K562 (cell line): ENCODE data around the gene FBXO21. TPM values are rescaled to one million over a fixed set of nuclear protein-coding genes. Genes with fewer than 3 reads are reported as not detected.

Experiments
- ATAC-seq: fragments of 200-7000 bp; cut with Tn5 transposase; 3 replicates; pipeline ENCODE4 v1.9.1; 2020; ENCODE audit warnings: moderate library complexity
- BruUV-seq: library from RNA; stranded (reverse); fragments of 400-500 nt; replicated peaks from 2 replicates; lab custom pipeline; 2021; lab: Mats Ljungman, UMichigan
- CTCF ChIA-PET: fragments of 300-600 bp; formaldehyde crosslinking; extraction: SDS; loops from one replicate; lab custom pipeline; 2021; ENCODE audit warnings: low intra/inter-chr PET ratio; lab: Yijun Ruan, JAX
- POLR2A ChIA-PET: fragments of 300-600, 350-650 bp; sonication (Branson Sonifier 250); formaldehyde crosslinking; extraction: SDS; loops from one replicate; lab custom pipeline; 2021; ENCODE audit warnings: antibody characterized with exemption, inconsistent platforms; lab: Yijun Ruan, JAX
- DNase-seq, 4 experiments: peaks; one replicate each; pipeline versions ENCODE4 v3.0.0 to v3.0.0-alpha.2; 2011 to 2018; ENCODE audit warnings: low spot score in 3 of 4, mixed read lengths in 3 of 4; ENCODE audit errors: extremely low read depth in 1 of 4
- FAIRE-seq: peaks from 2 replicates; lab custom pipeline; 2011; peaks lifted over from hg19 to GRCh38; lab: Jason Lieb, UNC
- H2AFZ ChIP-seq: 2 replicates; pipeline ENCODE4 v1.6.0; 2011; ENCODE audit warnings: low read depth, low read length, control low read depth, inconsistent platforms
- H3K27ac ChIP-seq: fragments of 200-600 bp; 3 replicates; pipeline ENCODE4 v1.8.0; 2011; ENCODE audit warnings: low read depth, mild to moderate bottlenecking, control low read depth, inconsistent platforms, low read length, moderate library complexity, mixed read lengths; ENCODE audit errors: extremely low read depth
- H3K27me3 ChIP-seq, 2 experiments: fragments of 300-600 bp in 1 of 2; 2 replicates in 1 of 2; 3 replicates in 1 of 2; pipeline versions ENCODE4 v1.6.0 to v1.8.0; 2011; ENCODE audit warnings: inconsistent platforms in 2 of 2, low read length in 2 of 2, mild to moderate bottlenecking in 1 of 2, mixed read lengths in 1 of 2, moderate library complexity in 1 of 2; ENCODE audit not compliant: control insufficient read depth in 2 of 2, insufficient read depth in 2 of 2
- H3K36me3 ChIP-seq: fragments of 300-600 bp; 3 replicates; pipeline ENCODE4 v1.8.0; 2011; ENCODE audit warnings: mild to moderate bottlenecking, low read length, inconsistent platforms; ENCODE audit not compliant: control insufficient read depth, insufficient read depth
- H3K4me1 ChIP-seq, 2 experiments: fragments of 200-600 bp in 1 of 2; replicated peaks in 1 of 2; 2 replicates in 1 of 2; 3 replicates in 1 of 2; pipeline versions ENCODE4 v1.5.1 to v1.8.0; 2011; ENCODE audit warnings: inconsistent platforms in 2 of 2, low read length in 2 of 2, mild to moderate bottlenecking in 1 of 2, mixed read lengths in 1 of 2, moderate library complexity in 1 of 2; ENCODE audit not compliant: control insufficient read depth in 2 of 2, insufficient read depth in 2 of 2
- H3K4me2 ChIP-seq: 2 replicates; pipeline ENCODE4 v1.6.1; 2011; ENCODE audit warnings: low read length, control low read depth, inconsistent platforms, mixed read lengths; ENCODE audit not compliant: insufficient read depth
- H3K4me3 ChIP-seq: fragments of 200-600 bp; sonication (generic), shearing (Covaris generic); 2 replicates; pipeline ENCODE4 v1.5.1; 2016; ENCODE audit warnings: control low read depth, inconsistent platforms
- H3K79me2 ChIP-seq: fragments of 200-600 bp; 3 replicates; pipeline ENCODE4 v1.8.0; 2011; ENCODE audit warnings: low read length, inconsistent platforms; ENCODE audit not compliant: control insufficient read depth, insufficient read depth
- H3K9ac ChIP-seq, 2 experiments: 2 replicates each; pipeline versions ENCODE4 v1.6.0 to v1.6.1; 2011; ENCODE audit warnings: low read depth in 2 of 2, low read length in 2 of 2, control low read depth in 1 of 2, inconsistent platforms in 1 of 2, mild to moderate bottlenecking in 1 of 2, mixed read lengths in 1 of 2; ENCODE audit not compliant: insufficient read depth in 1 of 2
- H3K9me1 ChIP-seq: one replicate; pipeline ENCODE4 v1.6.0; 2011; ENCODE audit warnings: inconsistent platforms, mild to moderate bottlenecking, low read length, moderate library complexity; ENCODE audit not compliant: control insufficient read depth, insufficient read depth
- H3K9me3 ChIP-seq: replicated peaks from 2 replicates; pipeline ENCODE4 v1.5.1; 2011; ENCODE audit warnings: low read depth, low read length, inconsistent platforms; ENCODE audit not compliant: control insufficient read depth, insufficient read depth
- H4K20me1 ChIP-seq: replicated peaks from 2 replicates; pipeline ENCODE4 v1.6.1; 2011; ENCODE audit warnings: low read length, inconsistent platforms, mixed read lengths; ENCODE audit not compliant: control insufficient read depth, insufficient read depth
- MCM7 ChIP-seq, 2 experiments: fragments of 450-650 bp; IDR thresholded peaks; 2 replicates each; pipeline ENCODE4 v1.6.1; 2016 to 2018
- MLX ChIP-seq, 2 experiments: fragments of 450-650 bp in 1 of 2; sonication (generic) in 1 of 2; formaldehyde crosslinking; conservative IDR thresholded peaks; 2 replicates each; pipeline versions ENCODE4 v1.4.0 to v1.8.1; 2020 to 2022; ENCODE audit warnings: mild to moderate bottlenecking in 1 of 2, missing genetic modification reagents in 1 of 2
- NR2F6 ChIP-seq: fragments of 450-650 bp; formaldehyde crosslinking; IDR thresholded peaks from 2 replicates; pipeline ENCODE4 v1.4.0; 2020; ENCODE audit warnings: mild to moderate bottlenecking
- ZNF347 ChIP-seq: fragments of 450-650 bp; formaldehyde crosslinking; IDR thresholded peaks from 2 replicates; pipeline ENCODE4 v1.4.0; 2020; ENCODE audit warnings: low read depth, mild to moderate bottlenecking, moderate library complexity
- whole genome bisulfite sequencing: fragments of 100-300 bp; shearing (Covaris generic); methylation state at CpG from one replicate; pipeline ENCODE4 v1.1.6; 2016; ENCODE audit warnings: low coverage, mixed read lengths; ENCODE audit not compliant: insufficient coverage; ENCODE audit errors: missing lambda C conversion rate; 5-methylcytosine and 5-hydroxymethylcytosine counted together
- in situ Hi-C: fragments of 300-500 bp; cut with MboI; formaldehyde crosslinking; loops from 4 replicates; pipeline ENCODE4 v1.15.0; 2018; ENCODE audit warnings: inconsistent platforms, mixed read lengths
- intact Hi-C: fragments of 100-400 bp; cut with micrococcal nuclease; formaldehyde crosslinking; loops from 2 replicates; pipeline ENCODE4 v1.14.2; 2022
- polyA plus RNA-seq, 8 experiments: library from polyadenylated mRNA; depleted of rRNA in 4 of 8; stranded (reverse) in 5 of 8; unstranded in 3 of 8; fragments of >200 nt; fragmentation: Nextera tagmentation in 2 of 8; fragmentation: Illumina TruSeq in 1 of 8; extraction: Ambion mirVana in 2 of 8; extraction: Trizol in 1 of 8; gene quantifications; 2 replicates each; pipeline versions ENCODE4 v1.2.1 to v1.2.3, GENCODE V29; 2011 to 2014; ENCODE audit warnings: inconsistent platforms in 1 of 8, missing spikeins in 1 of 8
- total RNA-seq, 7 experiments: library from RNA; depleted of rRNA in 6 of 7; stranded (reverse); fragments of >200 nt in 6 of 7; fragmentation: Illumina TruSeq in 2 of 7; extraction: Trizol in 2 of 7; gene quantifications; 2 replicates each; pipeline versions ENCODE4 v1.2.1 to v1.2.3, GENCODE V29; 2011 to 2021; ENCODE audit warnings: low replicate concordance in 1 of 7

FBXO21 gene
- total and polyA plus RNA-seq, 9 of the 15 experiments (the other 6 are each of a cell fraction or from before 2014, with no cell fraction given) = 3.0 to 50.9 (median 9.1) TPM

GRCh38 chr12:117124421-117125271 is 65.6 kb downstream of the FBXO21 start:
- Histone ChIP-seq H2AFZ (no peak overlapping the region), H3K79me2 (no peaks in the 10 kb centered on the region), H3K27ac (no peak overlapping the region), H3K4me3 (no peak overlapping the region), H4K20me1 (no peaks in the 10 kb centered on the region), H3K9me3 (peaks cover 33% of the 10 kb centered on the region), H3K9ac (no peak overlapping the region), H3K4me2 (no peak overlapping the region), H3K4me1 (no peaks in the 10 kb centered on the region; a peak in 2 of 5 replicates), H3K9me1 (no peaks in the 10 kb centered on the region), H3K27me3 (no peaks in the 10 kb centered on the region; a peak in 2 of 5 replicates), H3K36me3 (no peaks in the 10 kb centered on the region)
- ChIA-PET POLR2A (no interaction called here), CTCF (no interaction called here)
- no peak for FAIRE-seq
- TF ChIP-seq NR2F6 (CRISPR knock-in tag) = no peak
- no peak for TF ChIP-seq MCM7 (IDR thresholded peaks at IDR 0.05)
- no peak for TF ChIP-seq ZNF347 (CRISPR knock-in tag)
- TF ChIP-seq MLX (CRISPR knock-in tag; conservative IDR thresholded peaks at IDR 0.05) = no peak
- no peak for ATAC-seq
- intact Hi-C loops = no loop called here
- in situ Hi-C loops = loop anchor here (25.0 kb wide), 1 partner anchor 1162 kb away; no protein-coding TSS in a partner anchor
- DNase-seq = no peak
- WGBS = 4% methylated on average over 8 of the region's 8 CpGs
- no TSS peak for BruUV-seq
